Large intestine (tissue), 3 donors: ENCODE results near the gene CREB3L2. TPM values are rescaled to one million over a fixed set of nuclear protein-coding genes. Genes with fewer than 3 reads are reported as not detected.

ENCODE experiments used
- DNase-seq, 2 donors: peaks; one replicate each; pipeline versions ENCODE4 v3.0.0 to v3.0.0-alpha.2; 2013
- H3K27ac ChIP-seq: one replicate; pipeline ENCODE4 v1.5.1; 2013; ENCODE audit warnings: low read length
- H3K27me3 ChIP-seq: 2 replicates; pipeline ENCODE4 v1.6.1; 2013; ENCODE audit warnings: low read length; ENCODE audit not compliant: control insufficient read depth, insufficient read depth
- H3K36me3 ChIP-seq: 2 replicates; pipeline ENCODE4 v1.6.1; 2013; ENCODE audit warnings: low read length; ENCODE audit not compliant: control insufficient read depth, insufficient read depth
- H3K4me1 ChIP-seq: one replicate; pipeline ENCODE4 v1.6.1; 2013; ENCODE audit warnings: low read length; ENCODE audit not compliant: control insufficient read depth, insufficient read depth
- H3K4me3 ChIP-seq: one replicate; pipeline ENCODE4 v1.5.1; 2013; ENCODE audit warnings: low read length
- H3K9me3 ChIP-seq: one replicate; pipeline ENCODE4 v1.6.1; 2013; ENCODE audit warnings: mild to moderate bottlenecking, low read depth, low read length, moderate library complexity; ENCODE audit not compliant: control insufficient read depth
- WGBS: methylation state at CpG from one replicate; pipeline ENCODE4 v1.1.5; 2013; ENCODE audit warnings: low lambda C conversion rate; ENCODE audit not compliant: insufficient coverage; 5-methylcytosine and 5-hydroxymethylcytosine counted together
- polyA plus RNA-seq: library from polyadenylated mRNA; unstranded; fragments of 120-200 nt; gene quantifications from one replicate; pipeline ENCODE4 v1.2.1, GENCODE V29; 2013

The CREB3L2 gene
- polyA plus RNA-seq, 1 donor: 49.3 TPM

GRCh38 chr7:138002096-138002827 lies 376 bp upstream of the CREB3L2 start:
- H3K4me1 ChIP-seq: peaks cover 18% of the 10 kb centered on the region
- H3K4me3 ChIP-seq: peak overlapping the region; percentile 96
- peaks cover 3% of the 10 kb centered on the region for H3K9me3 ChIP-seq
- no peaks in the 10 kb centered on the region for H3K27me3 ChIP-seq
- WGBS: 30% methylated on average over 1 of the region's 28 CpGs
- H3K36me3 ChIP-seq: peaks cover 2% of the 10 kb centered on the region
- peak overlapping the region; percentile 100 for H3K27ac ChIP-seq
- DNase-seq: peak; percentile 100

DNA sequence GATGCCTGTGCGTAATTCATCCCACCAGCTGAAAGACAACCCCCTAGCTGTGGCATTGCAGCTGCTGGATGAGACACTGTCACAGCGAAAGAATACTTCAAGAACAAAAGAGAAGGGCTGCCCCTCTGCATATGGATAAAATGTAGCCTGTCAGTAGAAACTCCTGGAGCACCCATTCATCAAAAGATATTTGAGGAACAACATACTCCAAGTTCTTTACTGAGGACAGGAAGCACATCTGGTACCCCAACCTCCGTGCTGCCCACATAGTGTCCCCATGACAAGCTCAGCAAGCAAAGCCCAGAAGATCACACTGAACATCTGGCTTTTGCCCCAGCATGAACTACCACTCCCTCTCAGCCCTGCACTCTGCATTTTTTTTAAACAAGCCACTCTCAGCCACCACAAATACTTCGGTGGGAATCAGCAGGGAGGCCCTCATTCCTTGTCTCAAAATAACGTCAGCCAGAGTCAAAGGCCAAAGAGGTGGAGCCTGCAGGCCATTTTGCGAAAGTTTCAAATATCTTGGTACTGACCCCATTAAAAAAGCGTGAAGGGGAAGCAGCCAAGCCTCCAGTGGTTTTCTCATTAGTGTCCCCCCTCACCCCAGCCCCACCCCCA lies 1.7 kb downstream of the CREB3L2 start:
- peaks cover 6% of the 10 kb centered on the region for H3K36me3 ChIP-seq
- peaks cover 3% of the 10 kb centered on the region for H3K9me3 ChIP-seq
- no peaks in the 10 kb centered on the region for H3K27me3 ChIP-seq
- H3K27ac ChIP-seq: peak overlapping the region; percentile 100
- peak; percentile 70 to 80 for DNase-seq
- peak overlapping the region; percentile 96 for H3K4me3 ChIP-seq
- WGBS: no CpG with 5 or more reads among the region's 7 CpGs
- H3K4me1 ChIP-seq: peaks cover 22% of the 10 kb centered on the region

DNA sequence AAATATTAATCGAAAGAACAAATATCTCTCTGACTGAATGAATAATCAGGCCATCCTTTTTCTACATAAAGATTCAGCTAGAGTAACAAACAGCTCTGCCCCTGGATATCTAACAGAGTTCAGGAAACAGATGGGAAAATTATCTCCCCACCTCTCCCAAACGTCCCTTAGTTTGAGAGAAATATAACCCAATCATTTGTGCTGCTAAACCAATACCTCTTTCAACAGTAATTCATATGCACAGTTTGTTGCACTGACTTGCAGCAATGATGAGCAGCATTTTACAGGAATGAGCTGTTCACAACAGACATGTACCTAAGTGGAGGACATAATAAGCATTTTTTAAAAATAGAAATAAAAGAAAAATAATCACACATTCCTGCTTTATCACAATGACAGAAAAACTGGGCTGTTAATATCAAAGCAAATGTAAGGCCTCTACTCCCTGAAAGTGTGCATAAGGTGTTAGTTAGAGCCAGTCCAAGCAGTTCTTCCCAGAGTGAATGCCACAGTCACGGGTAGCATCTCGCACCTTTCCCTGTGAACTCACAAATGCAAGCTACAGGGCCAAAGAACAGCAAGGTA lies 2.3 kb downstream of the CREB3L2 start:
- peak overlapping the region; percentile 96 for H3K4me3 ChIP-seq
- 80% methylated on average over 1 of the region's 4 CpGs for WGBS
- peaks cover 6% of the 10 kb centered on the region for H3K36me3 ChIP-seq
- H3K4me1 ChIP-seq: peaks cover 22% of the 10 kb centered on the region
- H3K9me3 ChIP-seq: peaks cover 3% of the 10 kb centered on the region
- peak overlapping the region; percentile 100 for H3K27ac ChIP-seq
- DNase-seq: no peak
- no peaks in the 10 kb centered on the region for H3K27me3 ChIP-seq

GRCh38 chr7:137998250-137998649 lies 3.6 kb downstream of the CREB3L2 start:
- no CpG with 5 or more reads among the region's 1 CpG for WGBS
- H3K27ac ChIP-seq: peak overlapping the region; percentile 100
- no peak for DNase-seq
- peaks cover 6% of the 10 kb centered on the region for H3K36me3 ChIP-seq
- H3K27me3 ChIP-seq: no peaks in the 10 kb centered on the region
- H3K4me3 ChIP-seq: no peak overlapping the region
- peaks cover 27% of the 10 kb centered on the region for H3K4me1 ChIP-seq
- H3K9me3 ChIP-seq: peaks cover 3% of the 10 kb centered on the region

- WGBS: 100% methylated on average over 1 of the region's 3 CpGs
- H3K27ac ChIP-seq: no peak overlapping the region
- peaks cover 30% of the 10 kb centered on the region for H3K4me1 ChIP-seq
These were observed 5.0 kb downstream of the CREB3L2 start for GRCh38 chr7:137996871-137997270.

DNA sequence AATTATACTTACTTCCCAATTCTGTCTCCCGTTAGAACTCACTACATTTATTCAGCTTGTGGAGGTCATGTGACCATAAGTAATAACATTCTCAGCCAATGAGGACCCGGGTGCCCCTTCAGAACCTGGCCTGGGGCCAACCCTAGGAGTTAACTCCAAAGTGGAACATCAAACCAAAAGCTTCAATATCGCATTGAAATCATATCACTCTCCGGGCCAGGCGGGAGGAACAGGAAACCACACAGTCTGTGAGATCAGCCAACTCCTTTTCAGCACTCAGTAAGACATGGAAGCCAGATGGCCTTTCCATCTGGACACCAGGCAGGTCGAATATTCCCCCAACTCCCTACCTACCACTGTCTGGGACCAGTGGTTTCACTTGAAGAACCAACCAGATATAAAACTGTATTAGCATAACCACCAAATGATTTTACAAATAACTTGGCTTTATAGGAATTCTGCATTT lies 5.5 kb downstream of the CREB3L2 start:
- peaks cover 30% of the 10 kb centered on the region for H3K4me1 ChIP-seq
- H3K9me3 ChIP-seq: peaks cover under 1% of the 10 kb centered on the region
- no peak for DNase-seq
- no CpG with 5 or more reads among the region's 6 CpGs for WGBS
- no peak overlapping the region for H3K4me3 ChIP-seq
- H3K27ac ChIP-seq: no peak overlapping the region
- H3K27me3 ChIP-seq: no peaks in the 10 kb centered on the region
- H3K36me3 ChIP-seq: peaks cover 6% of the 10 kb centered on the region

More at GRCh38 chr7:137996871-137997270, 5.0 kb downstream of the CREB3L2 start:
- Histone ChIP-seq H3K27me3 (no peaks in the 10 kb centered on the region), H3K36me3 (peaks cover 6% of the 10 kb centered on the region), H3K9me3 (peaks cover 3% of the 10 kb centered on the region), H3K4me3 (no peak overlapping the region)
- no peak for DNase-seq

DNA sequence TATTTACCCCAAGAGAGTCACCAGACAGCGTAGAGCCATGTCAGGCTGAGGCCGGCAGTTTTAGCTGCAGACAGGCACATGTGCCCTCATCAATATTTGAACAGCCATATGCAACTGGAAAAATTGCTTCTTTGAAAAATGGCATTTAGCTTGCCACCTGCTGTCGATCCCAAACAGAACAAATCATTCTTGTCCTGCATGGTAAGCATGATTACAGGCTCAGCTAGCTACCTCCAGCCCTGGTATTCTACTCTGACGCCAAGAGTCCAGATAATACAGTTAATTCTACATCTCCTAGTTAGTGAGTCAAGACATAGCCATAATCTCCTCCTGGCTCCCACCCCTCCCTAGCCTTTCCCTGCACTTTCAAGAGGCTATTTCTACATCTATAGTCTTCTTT lies 7.7 kb downstream of the CREB3L2 start:
- Histone ChIP-seq H3K36me3 (peaks cover 6% of the 10 kb centered on the region), H3K4me3 (no peak overlapping the region), H3K27me3 (no peaks in the 10 kb centered on the region), H3K9me3 (no peaks in the 10 kb centered on the region), H3K27ac (peak overlapping the region; percentile 59), H3K4me1 (peaks cover 26% of the 10 kb centered on the region)
- peak in 1 of 2 donors; percentile 62 for DNase-seq
- WGBS: no CpG with 5 or more reads among the region's 4 CpGs

GRCh38 chr7:137993395-137993743 lies 8.5 kb downstream of the CREB3L2 start:
- H3K27ac ChIP-seq: peak overlapping the region; percentile 63
- 100% methylated on average over 1 of the region's 6 CpGs for WGBS
- no peak overlapping the region for H3K4me3 ChIP-seq
- peaks cover 24% of the 10 kb centered on the region for H3K4me1 ChIP-seq
- peaks cover 3% of the 10 kb centered on the region for H3K36me3 ChIP-seq
- no peaks in the 10 kb centered on the region for H3K27me3 ChIP-seq
- DNase-seq: no peak
- H3K9me3 ChIP-seq: no peaks in the 10 kb centered on the region

DNA sequence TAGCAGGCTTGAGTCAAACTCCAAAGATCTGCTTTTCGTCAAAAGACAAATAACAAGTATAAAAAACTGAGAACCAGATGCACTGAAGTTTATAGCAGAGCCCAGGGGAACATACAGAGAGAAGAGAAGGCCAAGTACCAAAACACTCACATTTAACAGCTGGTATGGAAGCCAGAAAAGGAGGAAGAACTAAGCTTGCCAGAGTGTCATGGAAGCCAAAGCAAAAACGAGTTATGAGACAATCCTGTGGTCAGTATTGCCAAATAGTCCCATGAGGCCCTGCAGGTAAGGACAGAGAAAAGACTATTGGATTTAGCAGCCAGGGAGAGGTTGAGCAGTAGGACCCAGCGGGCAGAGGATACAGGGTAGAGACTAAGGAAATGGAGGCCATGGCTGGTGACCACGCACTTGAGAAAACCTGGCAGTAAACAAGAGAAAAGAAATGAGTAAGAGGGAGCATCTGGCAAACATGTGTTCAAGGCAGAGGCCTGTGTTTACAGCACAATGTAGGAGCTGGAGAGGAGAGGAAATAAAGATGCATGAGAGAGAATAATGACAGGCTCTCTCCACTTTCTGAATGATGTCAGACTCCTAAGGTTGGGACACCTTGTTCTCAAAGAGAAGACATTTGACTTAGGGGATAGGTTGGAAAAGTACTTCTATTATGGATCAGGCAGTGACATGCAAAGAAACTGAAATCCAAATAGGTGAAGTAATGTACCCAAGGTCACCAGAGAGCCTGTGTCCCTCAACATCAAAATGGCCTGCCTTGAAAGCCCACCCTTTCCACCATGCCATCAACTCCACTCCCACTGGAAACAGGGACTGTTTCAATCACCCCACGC lies 9.1 kb downstream of the CREB3L2 start:
- peak in 1 of 2 donors; percentile 59 for DNase-seq
- Histone ChIP-seq H3K36me3 (peaks cover 3% of the 10 kb centered on the region), H3K27me3 (no peaks in the 10 kb centered on the region), H3K9me3 (no peaks in the 10 kb centered on the region), H3K4me3 (no peak overlapping the region), H3K4me1 (peaks cover 24% of the 10 kb centered on the region), H3K27ac (peak overlapping the region; percentile 63)
- 83% methylated on average over 1 of the region's 5 CpGs for WGBS

DNA sequence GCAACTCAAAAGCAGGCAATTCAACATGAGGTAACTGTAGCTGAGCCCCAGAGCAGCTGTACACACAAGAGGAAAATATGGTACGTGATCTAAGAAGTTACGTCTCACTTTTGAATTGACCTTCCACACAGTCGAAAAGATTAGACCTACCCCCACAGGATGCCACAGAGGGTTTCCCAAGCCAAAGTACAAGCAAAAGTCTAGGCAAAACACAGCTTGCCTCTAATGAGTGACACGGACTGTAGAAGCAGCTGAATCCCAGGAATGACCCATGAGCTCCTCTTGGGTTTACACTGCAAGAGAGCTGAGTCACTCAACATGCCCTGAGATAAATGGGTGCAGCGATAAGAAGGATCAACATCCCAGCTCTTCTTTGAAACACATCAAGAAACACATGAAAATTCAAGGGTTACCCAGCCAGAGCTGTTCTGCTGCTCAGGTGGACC lies 9.8 kb downstream of the CREB3L2 start:
- no peaks in the 10 kb centered on the region for H3K9me3 ChIP-seq
- H3K4me3 ChIP-seq: no peak overlapping the region
- no peaks in the 10 kb centered on the region for H3K27me3 ChIP-seq
- peaks cover 3% of the 10 kb centered on the region for H3K36me3 ChIP-seq
- peaks cover 23% of the 10 kb centered on the region for H3K4me1 ChIP-seq
- no CpG with 5 or more reads among the region's 5 CpGs for WGBS
- peak overlapping the region; percentile 63 for H3K27ac ChIP-seq
- DNase-seq: peak; percentile 62 to 73
